GM18909 (cell line): ENCODE measurements around the gene NCAPG.
"Not testable (repeated sequence)": the region's sequence is repeated elsewhere in the genome, so short reads cannot be mapped to it uniquely, and the experiment has no call there.

Source experiments
- ATAC-seq: cut with Tn5 transposase; IDR thresholded peaks from one replicate; pipeline ENCODE4 v1.9.1; 2021; ENCODE audit warnings: mild to moderate bottlenecking; ENCODE audit not compliant: unreplicated experiment, poor library complexity

NCAPG gene

GRCh38 chr4:17788956-17789355 is 21.8 kb upstream of the NCAPG start:
- no peak for ATAC-seq

GRCh38 chr4:17794730-17795129 is 16.0 kb upstream of the NCAPG start:
- ATAC-seq = no peak

- ATAC-seq = no peak
Observed at GRCh38 chr4:17797808-17798207, 13.0 kb upstream of the NCAPG start.

- ATAC-seq = no peak
Observed at GRCh38 chr4:17805580-17806155, 5.1 kb upstream of the NCAPG start.

- ATAC-seq = no peak
Observed at GRCh38 chr4:17807446-17807845, 3.3 kb upstream of the NCAPG start.

- no peak for ATAC-seq
Observed at GRCh38 chr4:17809667-17810066, 1.1 kb upstream of the NCAPG start.

GRCh38 chr4:17811078-17811603 is 362 bp downstream of the NCAPG start:
- ATAC-seq = peak; percentile 30

- ATAC-seq = no peak
Observed at GRCh38 chr4:17812125-17812524, 1.3 kb downstream of the NCAPG start.

GRCh38 chr4:17812801-17813200 is 2.0 kb downstream of the NCAPG start:
- ATAC-seq = no peak

GRCh38 chr4:17814140-17814539 is 3.4 kb downstream of the NCAPG start:
- no peak for ATAC-seq

- no peak for ATAC-seq
Observed at GRCh38 chr4:17816142-17816541, 5.4 kb downstream of the NCAPG start.

- ATAC-seq = peak; percentile 88
Observed at GRCh38 chr4:17817027-17817426, 6.2 kb downstream of the NCAPG start.

GRCh38 chr4:17823871-17824669 is 13.3 kb downstream of the NCAPG start:
- no peak for ATAC-seq

GRCh38 chr4:17846266-17846665 is 35.5 kb downstream of the NCAPG start:
- no peak for ATAC-seq

- ATAC-seq = not testable (repeated sequence)
Observed at GRCh38 chr4:17850295-17850694, 39.5 kb downstream of the NCAPG start.

- ATAC-seq = no peak
Observed at GRCh38 chr4:17851959-17852358, 41.2 kb downstream of the NCAPG start.

- ATAC-seq = no peak
Observed at GRCh38 chr4:17854036-17854435, 43.3 kb downstream of the NCAPG start.

GRCh38 chr4:17859793-17860406 is 49.1 kb downstream of the NCAPG start:
- ATAC-seq = no peak

GRCh38 chr4:17861906-17862305 is 51.1 kb downstream of the NCAPG start:
- not testable (repeated sequence) for ATAC-seq

GRCh38 chr4:17865866-17866363 is 55.1 kb downstream of the NCAPG start:
- ATAC-seq = no peak

GRCh38 chr4:17866810-17867209 is 56.0 kb downstream of the NCAPG start:
- no peak for ATAC-seq
